PC-3 (cell line): ENCODE data around the gene GPR78. TPM values are rescaled to one million over a fixed set of nuclear protein-coding genes. Genes with fewer than 3 reads are reported as not detected.

ENCODE experiments used
- ATAC-seq: fragments of 200-7000 bp; cut with Tn5 transposase; 2 replicates; pipeline ENCODE4 v1.9.1; 2020; ENCODE audit warnings: mild to moderate bottlenecking, moderate library complexity
- BruUV-seq: library from RNA; stranded (reverse); fragments of 400-500 nt; replicated peaks from 2 replicates; lab custom pipeline; 2021; lab: Mats Ljungman, UMichigan
- CTCF ChIA-PET: fragments of 300-600 bp; sonication (Branson Sonifier 250); formaldehyde crosslinking; loops from one replicate; lab custom pipeline; 2022; ENCODE audit warnings: antibody characterized with exemption; lab: Charles Lee
- POLR2A ChIA-PET: fragments of 300-600 bp; sonication (Branson Sonifier 250); formaldehyde crosslinking; loops from one replicate; lab custom pipeline; 2022; ENCODE audit warnings: antibody characterized with exemption; ENCODE audit not compliant: unreplicated experiment; lab: Charles Lee
- DNase-seq: peaks from one replicate; pipeline ENCODE4 v3.0.0-alpha.2; 2015
- H2AFZ ChIP-seq: fragments of 300-600 bp; sonication (generic); 2 replicates; pipeline ENCODE4 v1.6.0; 2016; ENCODE audit warnings: antibody characterized with exemption, low read length
- H3F3A ChIP-seq: fragments of 300-600 bp; sonication (generic); one replicate; pipeline ENCODE4 v1.6.0; 2017; ENCODE audit warnings: antibody characterized with exemption, low read length, control low read depth, mild to moderate bottlenecking; ENCODE audit not compliant: unreplicated experiment
- H3K27ac ChIP-seq: fragments of 300-600 bp; sonication (generic); 2 replicates; pipeline ENCODE4 v1.5.1; 2016; ENCODE audit warnings: mild to moderate bottlenecking, low read length
- H3K27me3 ChIP-seq: fragments of 300-600 bp; sonication (generic); 2 replicates; pipeline ENCODE4 v1.6.1; 2016; ENCODE audit warnings: low read length, mixed read lengths
- H3K36me3 ChIP-seq: fragments of 300-600 bp; sonication (generic); 2 replicates; pipeline ENCODE4 v1.6.1; 2016; ENCODE audit warnings: low read depth, mixed run types, low read length, mixed read lengths
- H3K4me1 ChIP-seq: fragments of 300-600 bp; sonication (generic); 2 replicates; pipeline ENCODE4 v1.5.1; 2016; ENCODE audit warnings: low read length; ENCODE audit not compliant: insufficient read depth
- H3K4me2 ChIP-seq: fragments of 300-600 bp; sonication (generic); 2 replicates; pipeline ENCODE4 v1.6.0; 2016; ENCODE audit warnings: low read length
- H3K4me3 ChIP-seq: fragments of 300-600 bp; sonication (generic); 2 replicates; pipeline ENCODE4 v1.5.1; 2016; ENCODE audit warnings: mild to moderate bottlenecking, low read length, mixed read lengths
- H3K79me2 ChIP-seq: fragments of 300-600 bp; sonication (generic); 2 replicates; pipeline ENCODE4 v1.6.1; 2017; ENCODE audit warnings: low read length, mixed read lengths
- H3K9ac ChIP-seq: fragments of 300-600 bp; sonication (generic); 2 replicates; pipeline ENCODE4 v1.6.0; 2016; ENCODE audit warnings: mild to moderate bottlenecking, low read length
- H3K9me2 ChIP-seq: fragments of 300-600 bp; sonication (generic); replicated peaks from 2 replicates; pipeline ENCODE4 v1.6.1; 2016; ENCODE audit warnings: mixed run types, low read length, mixed read lengths
- H3K9me3 ChIP-seq: fragments of 300-600 bp; sonication (generic); 2 replicates; pipeline ENCODE4 v1.6.1; 2016; ENCODE audit warnings: low read length, mixed read lengths
- H4K20me1 ChIP-seq: fragments of 300-600 bp; sonication (generic); 2 replicates; pipeline ENCODE4 v1.6.1; 2016; ENCODE audit warnings: low read length, mixed read lengths
- CTCF ChIP-seq: fragments of 300-600 bp; sonication (generic); conservative IDR thresholded peaks from 2 replicates; pipeline ENCODE4 v1.5.1; 2017; ENCODE audit warnings: antibody characterized with exemption, low read depth, mild to moderate bottlenecking, low read length
- EZH2 ChIP-seq: fragments of 300-600 bp; sonication (generic); IDR thresholded peaks from one replicate; pipeline ENCODE4 v1.6.1; 2017; ENCODE audit warnings: antibody characterized with exemption, mild to moderate bottlenecking, low read length; ENCODE audit not compliant: unreplicated experiment
- EZH2phosphoT487 ChIP-seq: fragments of 300-600 bp; sonication (generic); IDR thresholded peaks from 2 replicates; pipeline ENCODE4 v1.6.1; 2018; ENCODE audit warnings: mild to moderate bottlenecking, antibody characterized with exemption, low read length, borderline replicate concordance
- intact Hi-C: fragments of 100-400 bp; cut with micrococcal nuclease; formaldehyde crosslinking; loops from 2 replicates; pipeline ENCODE4 v1.9.0; 2023
- total RNA-seq: library from RNA; depleted of rRNA; stranded (reverse); fragments of >200 nt; gene quantifications from 2 replicates; pipeline ENCODE4 v1.2.3, GENCODE V29; 2014

GPR78 gene
- total RNA-seq, 1 experiment from 2014 or later = 2.0 TPM

DNA sequence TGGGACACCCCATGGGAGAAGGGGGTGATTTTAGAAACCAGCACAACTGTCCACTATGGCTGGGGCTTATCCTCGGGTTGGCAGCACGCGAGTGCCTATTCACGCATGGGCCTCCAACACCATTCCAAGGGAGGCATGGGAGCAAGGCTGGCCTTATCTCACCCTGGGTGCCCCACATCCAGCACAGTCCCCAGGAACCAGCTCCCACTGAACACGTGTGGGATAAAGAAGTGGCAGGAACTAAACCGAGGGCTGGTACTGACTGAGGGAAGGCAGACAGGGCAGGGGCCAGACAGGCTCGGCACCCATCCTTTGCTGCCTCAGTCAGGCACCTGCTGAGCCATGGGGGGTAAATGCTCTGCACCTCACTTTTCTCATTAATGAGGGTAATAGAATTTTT is 43.7 kb upstream of the GPR78 start:
- ATAC-seq = no peak
- Histone ChIP-seq H3K36me3 (no peaks in the 10 kb centered on the region), H3K9ac (peak overlapping the region; percentile 54), H3K79me2 (no peaks in the 10 kb centered on the region), H3K4me3 (no peak overlapping the region), H3F3A (no peaks in the 10 kb centered on the region), H3K9me3 (no peaks in the 10 kb centered on the region), H3K27ac (peak overlapping the region; percentile 91), H3K4me2 (peak overlapping the region; percentile 58; the same call in 1 of the 2 replicates), H3K27me3 (no peaks in the 10 kb centered on the region), H3K4me1 (peaks cover 75% of the 10 kb centered on the region), H4K20me1 (no peaks in the 10 kb centered on the region), H3K9me2 (no peaks in the 10 kb centered on the region), H2AFZ (no peak overlapping the region)
- BruUV-seq = no TSS peak
- TF ChIP-seq EZH2 (no peak), CTCF (no peak), EZH2phosphoT487 (no peak)
- intact Hi-C loops = no loop called here
- ChIA-PET CTCF (no interaction called here), POLR2A (no interaction called here)
- DNase-seq = no peak

DNA sequence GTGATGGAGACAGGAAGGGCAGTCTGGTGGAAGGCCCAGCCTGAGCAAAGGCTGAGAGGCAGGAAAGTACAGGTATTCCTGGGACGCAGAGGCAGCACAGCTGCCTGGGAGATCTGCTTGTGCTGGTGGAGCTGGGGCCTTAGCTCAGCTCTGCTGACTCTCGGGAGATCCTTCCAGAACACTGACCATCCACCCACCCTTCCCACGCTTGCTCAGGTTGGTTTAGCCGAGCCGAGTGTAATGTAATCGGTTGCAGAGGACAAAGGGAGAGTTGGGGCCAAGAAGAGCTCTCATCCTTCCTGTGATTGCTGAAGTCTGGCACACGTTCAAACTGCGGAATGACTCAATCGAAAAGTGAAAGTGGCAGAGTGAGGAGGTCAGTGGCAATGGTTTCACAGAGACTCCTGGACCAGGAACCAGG is 43.1 kb upstream of the GPR78 start:
- H3K9ac ChIP-seq = peak overlapping the region; percentile 54
- peak; percentile 66 for ATAC-seq
- H3K27me3 ChIP-seq = no peaks in the 10 kb centered on the region
- POLR2A ChIA-PET = no interaction called here
- no peaks in the 10 kb centered on the region for H3K79me2 ChIP-seq
- H3K4me1 ChIP-seq = peaks cover 73% of the 10 kb centered on the region
- DNase-seq = peak; percentile 93
- H2AFZ ChIP-seq = no peak overlapping the region
- CTCF ChIA-PET = interaction anchor here (0.5 kb wide), 1 partner anchor 74 kb away, joined by 5 read pairs; no protein-coding TSS in a partner anchor
- no peaks in the 10 kb centered on the region for H3K36me3 ChIP-seq
- no peaks in the 10 kb centered on the region for H4K20me1 ChIP-seq
- intact Hi-C loops = no loop called here
- no peak overlapping the region for H3K4me3 ChIP-seq
- no peaks in the 10 kb centered on the region for H3F3A ChIP-seq
- H3K27ac ChIP-seq = peak overlapping the region; percentile 91
- TF ChIP-seq EZH2 (no peak), CTCF (no peak), EZH2phosphoT487 (no peak)
- BruUV-seq = no TSS peak
- H3K4me2 ChIP-seq = peak overlapping the region; percentile 58
- no peaks in the 10 kb centered on the region for H3K9me2 ChIP-seq
- H3K9me3 ChIP-seq = no peaks in the 10 kb centered on the region

GRCh38 chr4:8538076-8538702 is 42.0 kb upstream of the GPR78 start:
- Histone ChIP-seq H4K20me1 (no peaks in the 10 kb centered on the region), H3K4me1 (peaks cover 65% of the 10 kb centered on the region), H3K27me3 (no peaks in the 10 kb centered on the region), H3K27ac (peak overlapping the region; percentile 91), H2AFZ (no peak overlapping the region), H3K4me3 (no peak overlapping the region), H3K4me2 (peak overlapping the region; percentile 58), H3F3A (no peaks in the 10 kb centered on the region), H3K9me3 (no peaks in the 10 kb centered on the region), H3K9me2 (no peaks in the 10 kb centered on the region), H3K79me2 (no peaks in the 10 kb centered on the region), H3K36me3 (no peaks in the 10 kb centered on the region), H3K9ac (peak overlapping the region; percentile 47; the same call in 1 of the 2 replicates)
- POLR2A ChIA-PET = no interaction called here
- no peak for TF ChIP-seq CTCF
- TF ChIP-seq EZH2phosphoT487 = no peak
- TF ChIP-seq EZH2 = no peak
- CTCF ChIA-PET = no interaction called here
- ATAC-seq (no peak), DNase-seq (no peak)
- BruUV-seq = no TSS peak
- intact Hi-C loops = no loop called here
